ENCODE data around the gene NXPH4. TPM values are rescaled to one million over a fixed set of nuclear protein-coding genes. Genes with fewer than 3 reads are reported as not detected.

NXPH4 gene
- total and polyA plus RNA-seq, 4 experiments from 2014 or later: not detected

DNA sequence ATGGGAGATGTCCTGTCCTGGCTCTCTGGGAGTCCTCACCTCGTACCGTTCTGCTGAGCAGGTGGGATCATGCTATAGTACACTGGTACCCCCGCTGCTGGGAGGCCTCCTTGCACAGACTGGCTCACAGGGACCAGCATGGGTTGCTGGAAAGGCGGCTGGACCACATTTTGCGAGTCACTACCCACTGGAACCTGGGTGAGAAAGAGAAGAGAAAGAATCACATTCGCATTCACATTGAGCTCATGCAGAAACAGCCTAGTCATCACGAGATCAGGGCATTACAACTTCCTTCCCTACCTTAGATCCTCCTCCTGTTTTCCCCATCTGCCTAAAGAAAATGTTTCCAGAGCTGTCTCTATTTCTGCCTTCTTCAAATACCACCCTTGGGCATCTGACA lies 51.7 kb downstream of the NXPH4 start:
- ChIA-PET CTCF (ENCODE audit: partially characterized antibody) (interaction anchor here (1.4 kb wide), 1 partner anchor 26 kb away, joined by 3 read pairs; no protein-coding TSS in a partner anchor), POLR2A (ENCODE audit: partially characterized antibody) (no interaction called here)
- Mint-ChIP-seq H3K9me3 (no peaks in the 10 kb centered on the region), H3K4me3 (no peak overlapping the region), H3K27me3 (no peaks in the 10 kb centered on the region), H3K36me3 (peaks cover 46 to 67% of the 10 kb centered on the region in 2 donors), H3K4me1 (peaks cover 0 to 4% (median 3%) of the 10 kb centered on the region in 4 donors), H3K27ac (peak overlapping the region in 3 of 7 donors; percentile 15 to 88 (median 28))
- Histone ChIP-seq H3K27me3 (ENCODE audit: insufficient read depth, low read length) (no peaks in the 10 kb centered on the region), H3K9me3 (ENCODE audit: control insufficient read depth in 1 of 2, low read length in 2 of 2) (no peaks in the 10 kb centered on the region), H3K4me3 (ENCODE audit: low read length in 2 of 2) (no peak overlapping the region), H3K36me3 (ENCODE audit: insufficient read depth, low read length) (peaks cover 39% of the 10 kb centered on the region), H3K27ac (ENCODE audit: low read depth, low read length) (no peak overlapping the region), H3K4me1 (ENCODE audit: insufficient read depth, low read length) (no peaks in the 10 kb centered on the region)
- no peak for DNase-seq
- intact Hi-C loops (cut with micrococcal nuclease): no loop called here

DNA sequence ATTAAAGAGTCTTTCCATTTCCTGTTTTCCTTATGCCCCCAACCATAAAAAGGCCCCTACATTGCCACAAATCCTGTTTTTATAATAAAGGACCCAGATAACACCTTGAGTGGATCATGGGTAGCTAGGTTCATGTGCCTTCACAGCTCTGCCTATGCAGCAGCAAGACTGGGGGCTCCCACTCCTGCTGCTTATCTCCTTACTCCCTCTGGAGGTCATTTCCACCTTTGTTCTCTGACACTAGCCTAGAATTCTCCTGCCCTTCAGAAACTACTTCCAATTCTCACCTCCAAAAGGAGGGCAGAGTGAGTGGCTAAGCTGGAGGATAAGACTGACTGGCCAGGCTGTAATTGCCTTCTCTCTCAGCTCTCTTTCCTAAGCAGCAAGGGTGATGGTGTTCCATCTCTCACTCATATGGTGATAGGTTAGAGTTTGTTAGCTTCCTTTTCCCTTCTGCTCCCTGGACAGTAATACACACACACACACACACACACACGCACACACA lies 54.4 kb downstream of the NXPH4 start:
- CTCF ChIA-PET (ENCODE audit: partially characterized antibody): interaction anchor here (1.7 to 1.8 kb wide), 2 partner anchors 29 to 182 kb away, joined by 4 to 6 read pairs; no protein-coding TSS in a partner anchor
- no peak overlapping the region for H3K4me3 Mint-ChIP-seq
- peaks cover 48% of the 10 kb centered on the region for H3K36me3 ChIP-seq (ENCODE audit: insufficient read depth, low read length)

DNA sequence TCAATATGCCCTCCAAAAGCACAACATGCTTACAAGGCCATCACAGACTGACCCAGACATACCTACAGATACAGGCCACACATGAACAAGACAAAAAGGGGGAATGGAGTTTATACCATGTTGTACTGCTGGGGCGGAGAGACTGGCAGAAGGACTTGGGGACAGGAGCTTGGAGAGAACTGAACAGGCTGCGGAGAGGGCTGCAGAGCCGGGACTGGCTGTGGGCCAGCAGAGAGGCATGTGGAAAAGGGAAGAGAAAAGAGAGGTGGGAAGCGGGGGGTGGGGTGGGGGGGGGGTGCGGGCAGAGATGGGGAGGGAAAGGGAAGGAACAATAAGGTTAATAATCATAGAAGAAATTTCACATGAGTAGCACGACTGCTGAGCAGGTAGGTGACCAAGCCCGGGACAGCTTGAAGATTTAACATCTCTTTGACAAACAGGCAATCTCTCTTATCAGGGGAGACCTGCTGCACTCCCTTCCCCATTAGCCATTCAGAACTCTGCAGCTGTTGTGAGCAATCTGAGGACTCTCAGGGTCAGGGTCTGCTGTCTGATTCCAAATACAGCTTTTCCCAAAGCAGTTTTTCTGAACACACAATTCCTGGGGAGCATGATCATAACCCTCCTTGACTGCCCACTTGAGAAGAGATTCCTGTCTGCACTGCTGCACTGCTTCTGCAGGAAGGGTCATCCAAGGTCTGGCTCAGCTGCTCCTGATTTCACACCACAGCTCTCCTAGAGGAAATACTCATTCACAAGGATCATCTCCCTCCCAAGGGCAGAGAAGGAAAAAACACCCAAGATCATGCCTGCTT lies 56.0 kb downstream of the NXPH4 start:
- Histone ChIP-seq H3K27ac (ENCODE audit: low read depth, low read length) (no peak overlapping the region), H3K9me3 (ENCODE audit: control insufficient read depth in 1 of 2, low read length in 2 of 2) (no peaks in the 10 kb centered on the region), H3K4me3 (ENCODE audit: low read length in 2 of 2) (no peak overlapping the region), H3K4me1 (ENCODE audit: insufficient read depth, low read length) (no peaks in the 10 kb centered on the region), H3K27me3 (ENCODE audit: insufficient read depth, low read length) (no peaks in the 10 kb centered on the region), H3K36me3 (ENCODE audit: insufficient read depth, low read length) (peaks cover 38% of the 10 kb centered on the region)
- Mint-ChIP-seq H3K9me3 (no peaks in the 10 kb centered on the region), H3K4me3 (no peak overlapping the region), H3K4me1 (peaks cover 0 to 4% (median 1%) of the 10 kb centered on the region in 4 donors), H3K36me3 (peaks cover 59 to 74% of the 10 kb centered on the region in 2 donors), H3K27ac (peak overlapping the region in 2 of 7 donors; percentile 16 to 64), H3K27me3 (no peaks in the 10 kb centered on the region)
- intact Hi-C loops (cut with micrococcal nuclease): no loop called here
- CTCF ChIA-PET (ENCODE audit: partially characterized antibody): interaction anchor here (1.0 to 2.3 kb wide), 2 partner anchors 8 to 17 kb away, joined by 3 to 12 read pairs; no protein-coding TSS in a partner anchor
- peak in 1 of 5 donors; percentile 27 for DNase-seq
- POLR2A ChIA-PET (ENCODE audit: partially characterized antibody): no interaction called here

More for the DNA sequence above, 54.4 kb downstream of the NXPH4 start:
- Mint-ChIP-seq H3K27me3 (no peaks in the 10 kb centered on the region), H3K27ac (peak overlapping the region in 4 of 7 donors; percentile 4 to 59 (median 36)), H3K9me3 (no peaks in the 10 kb centered on the region), H3K36me3 (peaks cover 53 to 73% of the 10 kb centered on the region in 2 donors), H3K4me1 (peaks cover 0 to 4% (median under 1%) of the 10 kb centered on the region in 4 donors)
- Histone ChIP-seq H3K27ac (ENCODE audit: low read depth, low read length) (no peak overlapping the region), H3K9me3 (ENCODE audit: control insufficient read depth in 1 of 2, low read length in 2 of 2) (no peaks in the 10 kb centered on the region), H3K4me1 (ENCODE audit: insufficient read depth, low read length) (no peaks in the 10 kb centered on the region), H3K4me3 (ENCODE audit: low read length in 2 of 2) (no peak overlapping the region), H3K27me3 (ENCODE audit: insufficient read depth, low read length) (no peaks in the 10 kb centered on the region)
- intact Hi-C loops (cut with micrococcal nuclease): no loop called here
- POLR2A ChIA-PET (ENCODE audit: partially characterized antibody): no interaction called here
- no peak for DNase-seq

DNA sequence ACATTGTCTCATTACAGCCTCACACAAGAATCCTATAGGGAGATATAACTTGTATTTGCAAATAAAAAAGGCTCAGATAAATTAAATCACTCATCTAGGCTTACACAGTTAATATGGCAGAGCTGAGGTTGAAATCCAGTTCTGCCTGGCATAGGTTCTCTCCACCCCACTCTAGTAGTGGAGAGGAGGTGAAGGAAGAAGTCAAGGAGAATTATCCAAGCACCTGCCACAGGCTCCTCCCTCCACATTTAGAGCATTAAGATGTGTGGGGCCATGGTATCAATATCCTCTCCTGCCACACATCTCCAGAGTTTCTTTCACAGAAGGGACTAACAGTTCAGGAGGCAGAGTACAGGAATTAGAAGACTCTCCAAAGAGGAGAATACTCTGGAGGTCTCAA lies 56.9 kb downstream of the NXPH4 start:
- no peaks in the 10 kb centered on the region for H3K27me3 ChIP-seq (ENCODE audit: insufficient read depth, low read length)
- no peak overlapping the region for H3K4me3 ChIP-seq (ENCODE audit: low read length in 2 of 2)
- intact Hi-C loops (cut with micrococcal nuclease): no loop called here
- no peaks in the 10 kb centered on the region for H3K9me3 ChIP-seq (ENCODE audit: control insufficient read depth in 1 of 2, low read length in 2 of 2)
- H3K4me1 ChIP-seq (ENCODE audit: insufficient read depth, low read length): no peaks in the 10 kb centered on the region
- DNase-seq: no peak
- H3K36me3 ChIP-seq (ENCODE audit: insufficient read depth, low read length): peaks cover 42% of the 10 kb centered on the region
- Mint-ChIP-seq H3K4me1 (peaks cover 0 to 9% (median 3%) of the 10 kb centered on the region in 4 donors), H3K9me3 (no peaks in the 10 kb centered on the region), H3K27ac (peak overlapping the region in 1 of 7 donors; percentile 16), H3K27me3 (no peaks in the 10 kb centered on the region), H3K4me3 (no peak overlapping the region), H3K36me3 (peaks cover 62 to 76% of the 10 kb centered on the region in 2 donors)
- H3K27ac ChIP-seq (ENCODE audit: low read depth, low read length): no peak overlapping the region
- ChIA-PET POLR2A (ENCODE audit: partially characterized antibody) (interaction anchor here (0.6 kb wide), 1 partner anchor 26 kb away, joined by 3 read pairs; no protein-coding TSS in a partner anchor), CTCF (ENCODE audit: partially characterized antibody) (interaction anchor here (1.0 to 2.3 kb wide), 2 partner anchors 9 to 16 kb away, joined by 3 to 12 read pairs; no protein-coding TSS in a partner anchor)

Small RNAs within 50 kb of the gene (microRNA-seq; reads per million reads assigned to microRNA genes)
- gene MIR1228 (ENCODE audit: borderline microRNAs expressed, borderline number of aligned reads, borderline replicate concordance): not detected

Other genes starting within 250 kb of the NXPH4 start
- 10 to 100 TPM; 10.8 to 12.2 TPM for gene ZBTB39, start 210.2 kb upstream of the NXPH4 start, total RNA-seq
- gene ZBTB39, start 210.2 kb upstream of the NXPH4 start, polyA plus RNA-seq: 1 to 10 TPM in 1 of 2 donors, under 1 TPM in 1; 0.98 to 2.7 TPM
- gene TAC3, start 200.3 kb upstream of the NXPH4 start, total RNA-seq: not detected
- under 1 TPM in 1 of 2 donors, not detected in 1; 0.36 TPM for gene TAC3, start 200.3 kb upstream of the NXPH4 start, polyA plus RNA-seq
- gene MYO1A, start 166.7 kb upstream of the NXPH4 start, total RNA-seq: 1 to 10 TPM; 1.2 to 3.0 TPM
- gene MYO1A, start 166.7 kb upstream of the NXPH4 start, polyA plus RNA-seq: not detected
- gene NEMP1, start 138.0 kb upstream of the NXPH4 start, total RNA-seq: 10 to 100 TPM; 27.2 TPM
- gene NEMP1, start 138.0 kb upstream of the NXPH4 start, polyA plus RNA-seq: 1 to 10 TPM; 4.6 to 6.5 TPM
- gene NAB2, start 127.7 kb upstream of the NXPH4 start, total RNA-seq: 10 to 100 TPM; 17.5 to 19.5 TPM
- 1 to 10 TPM in 1 of 2 donors, under 1 TPM in 1; 0.41 to 1.8 TPM for gene NAB2, start 127.7 kb upstream of the NXPH4 start, polyA plus RNA-seq
- 100 to 1,000 TPM; 399 to 424 TPM for gene STAT6, start 105.4 kb upstream of the NXPH4 start, total RNA-seq
- gene STAT6, start 105.4 kb upstream of the NXPH4 start, polyA plus RNA-seq: 10 to 100 TPM; 78.4 to 91.7 TPM
- gene LRP1, start 88.3 kb upstream of the NXPH4 start, total RNA-seq: 10 to 100 TPM in 1 of 2 experiments, 1 to 10 TPM in 1; 9.7 to 11.6 TPM
- under 1 TPM in 1 of 2 donors, not detected in 1; 0.38 TPM for gene LRP1, start 88.3 kb upstream of the NXPH4 start, polyA plus RNA-seq
- gene LRP1-AS, start 69.2 kb upstream of the NXPH4 start, total RNA-seq: not detected
- gene LRP1-AS, start 69.2 kb upstream of the NXPH4 start, polyA plus RNA-seq: not detected
- 10 to 100 TPM; 39.8 to 46.1 TPM for gene SHMT2, start 12.9 kb downstream of the NXPH4 start, total RNA-seq
- gene SHMT2, start 12.9 kb downstream of the NXPH4 start, polyA plus RNA-seq: 10 to 100 TPM; 42.1 to 44.3 TPM
- gene STAC3, start 34.4 kb downstream of the NXPH4 start, total RNA-seq: 1 to 10 TPM; 2.7 to 3.0 TPM
- gene STAC3, start 34.4 kb downstream of the NXPH4 start, polyA plus RNA-seq: under 1 TPM in 1 of 2 donors, not detected in 1; 0.61 TPM
- gene R3HDM2, start 214.2 kb downstream of the NXPH4 start, total RNA-seq: 100 to 1,000 TPM; 124 to 132 TPM
- gene R3HDM2, start 214.2 kb downstream of the NXPH4 start, polyA plus RNA-seq: 10 to 100 TPM in 1 of 2 donors, 1 to 10 TPM in 1; 3.9 to 19.4 TPM
- not detected for gene INHBC, start 218.0 kb downstream of the NXPH4 start, total RNA-seq
- gene INHBC, start 218.0 kb downstream of the NXPH4 start, polyA plus RNA-seq: not detected
- gene INHBE, start 238.5 kb downstream of the NXPH4 start, total RNA-seq: not detected
- gene INHBE, start 238.5 kb downstream of the NXPH4 start, polyA plus RNA-seq: not detected
- under 1 TPM; 0.30 to 0.35 TPM for gene GLI1, start 243.0 kb downstream of the NXPH4 start, total RNA-seq
- not detected for gene GLI1, start 243.0 kb downstream of the NXPH4 start, polyA plus RNA-seq